Measurements from ENCODE around the gene TNPO2.

DNA sequence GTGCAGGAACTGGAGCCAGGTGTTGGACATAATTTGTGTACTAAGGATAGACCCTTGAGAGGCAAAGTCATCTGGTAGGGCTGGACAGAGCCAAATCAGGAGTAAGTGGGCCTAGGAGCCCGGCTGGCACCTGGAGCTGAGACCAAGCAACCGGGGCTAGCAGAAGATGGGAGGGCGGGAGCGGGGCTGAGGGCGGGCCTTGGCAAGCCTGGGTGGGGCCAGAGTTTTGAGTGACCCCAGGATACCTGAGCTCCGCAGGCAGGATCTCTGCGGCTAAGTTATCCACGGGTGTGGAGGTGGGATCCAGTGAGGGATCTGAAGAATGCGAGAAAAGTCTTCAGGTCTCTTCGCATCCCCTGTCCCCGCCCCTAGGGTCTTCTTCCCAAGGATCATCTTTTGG is 43.4 kb upstream of the TNPO2 start:
- TF ChIP-seq, protein P1, sequence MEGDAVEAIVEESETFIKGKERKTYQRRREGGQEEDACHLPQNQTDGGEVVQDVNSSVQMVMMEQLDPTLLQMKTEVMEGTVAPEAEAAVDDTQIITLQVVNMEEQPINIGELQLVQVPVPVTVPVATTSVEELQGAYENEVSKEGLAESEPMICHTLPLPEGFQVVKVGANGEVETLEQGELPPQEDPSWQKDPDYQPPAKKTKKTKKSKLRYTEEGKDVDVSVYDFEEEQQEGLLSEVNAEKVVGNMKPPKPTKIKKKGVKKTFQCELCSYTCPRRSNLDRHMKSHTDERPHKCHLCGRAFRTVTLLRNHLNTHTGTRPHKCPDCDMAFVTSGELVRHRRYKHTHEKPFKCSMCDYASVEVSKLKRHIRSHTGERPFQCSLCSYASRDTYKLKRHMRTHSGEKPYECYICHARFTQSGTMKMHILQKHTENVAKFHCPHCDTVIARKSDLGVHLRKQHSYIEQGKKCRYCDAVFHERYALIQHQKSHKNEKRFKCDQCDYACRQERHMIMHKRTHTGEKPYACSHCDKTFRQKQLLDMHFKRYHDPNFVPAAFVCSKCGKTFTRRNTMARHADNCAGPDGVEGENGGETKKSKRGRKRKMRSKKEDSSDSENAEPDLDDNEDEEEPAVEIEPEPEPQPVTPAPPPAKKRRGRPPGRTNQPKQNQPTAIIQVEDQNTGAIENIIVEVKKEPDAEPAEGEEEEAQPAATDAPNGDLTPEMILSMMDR (IDR thresholded peaks at IDR 0.05), result no peak
- no peak for TF ChIP-seq POLR2A (IDR thresholded peaks at IDR 0.05)

Data from adrenal gland (tissue), 5 donors.